Retinal pigment epithelial cell (primary cell): ENCODE measurements around the gene NDUFS7.

Experiments used
- DNase-seq: peaks from one replicate; pipeline ENCODE4 v3.0.0-alpha.2; 2010; ENCODE audit warnings: low read depth
- H3K4me3 ChIP-seq: 2 replicates; pipeline ENCODE4 v1.5.1; 2011; ENCODE audit warnings: mild to moderate bottlenecking, low read length, control low read depth, moderate library complexity
- CTCF ChIP-seq: conservative IDR thresholded peaks from 2 replicates; pipeline ENCODE4 v1.5.1; 2011; ENCODE audit warnings: low read depth, low read length, control low read depth, inconsistent platforms

Gene NDUFS7

DNA sequence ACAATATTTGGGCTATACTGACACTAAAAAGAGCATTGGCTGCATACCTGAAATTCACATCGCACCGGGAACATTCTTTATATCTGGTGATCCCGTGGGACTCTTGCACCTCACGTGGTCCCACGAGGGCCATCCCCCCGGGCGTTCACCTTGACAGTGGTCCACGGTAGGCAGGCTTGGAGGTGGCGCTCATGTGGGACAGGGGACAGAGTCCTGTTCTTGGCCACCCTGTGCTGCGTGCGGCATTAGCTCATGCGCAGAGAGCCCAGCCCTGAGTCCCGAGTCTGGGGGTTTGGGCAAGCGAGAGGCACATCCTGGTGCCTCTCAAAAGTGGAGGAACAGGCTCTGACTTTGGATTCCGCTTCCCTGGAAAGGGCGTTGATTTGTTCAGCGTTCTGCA lies 10.1 kb downstream of the NDUFS7 start:
- DNase-seq, result no peak
- no peak overlapping the region for H3K4me3 ChIP-seq
- no peak for TF ChIP-seq CTCF

DNA sequence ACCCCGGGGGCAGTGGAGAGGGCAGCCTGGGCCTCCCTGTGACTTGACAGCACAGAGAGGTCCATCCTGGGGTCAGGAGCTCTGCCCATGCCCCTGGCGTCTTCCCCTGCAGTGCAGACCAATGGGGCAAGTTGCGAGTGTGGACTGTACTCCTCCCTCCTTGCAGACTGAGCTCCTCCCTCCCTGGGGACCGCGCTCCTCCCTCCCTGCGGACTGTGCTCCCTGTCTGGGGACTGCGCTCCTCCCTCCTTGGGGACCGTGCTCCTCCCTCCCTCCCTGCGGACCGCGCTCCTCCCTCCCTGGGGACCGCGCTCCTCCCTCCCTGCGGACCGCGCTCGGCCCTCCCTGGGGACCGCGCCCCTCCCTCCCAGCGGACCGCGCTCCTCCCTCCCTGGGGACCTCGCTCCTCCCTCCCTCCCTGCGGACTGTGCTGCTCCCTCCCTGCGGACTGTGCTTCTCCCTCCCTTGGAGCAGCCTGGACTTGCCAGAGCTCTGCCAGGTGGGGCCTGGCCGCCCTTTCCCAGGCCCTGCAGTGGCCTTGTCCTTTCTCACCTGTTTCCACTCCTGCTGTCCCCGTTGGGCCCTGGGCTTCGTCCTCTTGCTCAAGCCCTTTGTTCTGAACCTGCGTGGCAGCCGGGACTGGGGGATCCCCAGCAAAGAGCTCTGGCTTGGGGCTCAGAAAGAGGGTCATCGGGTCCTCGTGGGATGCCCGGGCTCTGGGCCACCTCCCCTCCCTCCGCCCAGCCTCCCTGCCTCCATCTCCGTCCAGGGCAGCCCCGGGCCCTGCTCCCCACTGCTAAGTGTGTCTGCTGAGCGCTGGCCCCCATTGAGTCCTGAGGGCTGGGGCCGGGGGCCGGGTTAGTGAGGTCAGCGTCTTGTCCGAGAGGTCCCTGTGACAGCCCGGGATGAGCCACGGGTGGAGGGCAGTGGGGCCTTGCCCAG lies 10.8 kb downstream of the NDUFS7 start:
- DNase-seq, result no peak
- H3K4me3 ChIP-seq, result no peak overlapping the region
- TF ChIP-seq CTCF, result no peak

DNA sequence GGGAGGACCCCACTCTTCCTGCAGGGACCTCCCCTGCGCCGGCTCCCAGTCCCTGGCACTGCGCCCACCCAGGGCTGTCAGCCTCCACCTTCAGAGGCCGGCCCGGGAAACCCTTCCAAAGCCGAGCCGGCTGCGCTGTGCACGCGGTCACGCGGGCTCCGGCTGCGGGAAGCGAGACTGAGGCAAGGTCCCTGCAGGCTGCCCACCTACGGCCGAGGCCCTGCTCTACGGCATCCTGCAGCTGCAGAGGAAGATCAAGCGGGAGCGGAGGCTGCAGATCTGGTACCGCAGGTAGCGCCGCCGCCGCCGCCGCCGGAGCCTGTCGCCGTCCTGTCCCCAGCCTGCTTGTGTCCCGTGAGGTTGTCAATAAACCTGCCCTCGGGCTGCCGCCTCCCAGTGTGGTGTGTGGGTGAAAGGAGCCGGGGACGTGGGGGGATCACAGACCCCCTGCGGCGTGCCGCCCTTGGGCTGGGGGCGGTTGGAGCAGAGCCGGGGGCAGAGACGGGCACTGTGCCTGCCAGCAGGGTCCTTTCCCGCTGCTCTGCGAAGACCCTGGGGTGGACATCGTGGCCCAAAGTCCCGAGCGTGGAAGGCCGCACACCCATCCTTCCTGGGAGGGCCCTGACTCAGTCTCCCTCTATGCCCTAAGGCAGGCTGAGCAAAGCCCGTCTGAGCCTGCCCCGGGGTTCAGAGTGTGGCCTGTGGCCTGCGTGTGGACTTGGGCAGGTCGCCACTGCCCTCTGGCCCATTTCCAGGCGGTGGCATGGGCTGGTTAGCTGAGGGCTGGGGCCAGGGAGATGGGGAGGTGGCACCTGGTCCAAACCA lies 11.7 kb downstream of the NDUFS7 start:
- no peak for TF ChIP-seq CTCF
- H3K4me3 ChIP-seq, result no peak overlapping the region
- DNase-seq, result no peak

GRCh38 chr19:1396019-1396767 lies 12.5 kb downstream of the NDUFS7 start:
- TF ChIP-seq CTCF, result no peak
- H3K4me3 ChIP-seq, result no peak overlapping the region
- no peak for DNase-seq

GRCh38 chr19:1396768-1397679 lies 13.3 kb downstream of the NDUFS7 start:
- no peak for TF ChIP-seq CTCF
- DNase-seq, result no peak

GRCh38 chr19:1397838-1398237 lies 14.1 kb downstream of the NDUFS7 start:
- no peak overlapping the region for H3K4me3 ChIP-seq
- no peak for DNase-seq
- TF ChIP-seq CTCF, result no peak

More at GRCh38 chr19:1396768-1397679, 13.3 kb downstream of the NDUFS7 start:
- H3K4me3 ChIP-seq, result no peak overlapping the region
